Ovary (tissue), 9 donors: ENCODE results near the gene TEKT3. TPM values are rescaled to one million over a fixed set of nuclear protein-coding genes. Genes with fewer than 3 reads are reported as not detected.

Experiments used
- DNase-seq, 5 donors: peaks; one replicate each; pipeline ENCODE4 v3.0.0-alpha.2; 2019 to 2020
- H3K27ac ChIP-seq, 2 donors: fragments of 200-600 bp; one replicate each; pipeline versions ENCODE4 v1.5.1 to v1.8.0; 2019 to 2022
- H3K27me3 ChIP-seq: fragments of 200-600 bp; one replicate; pipeline ENCODE4 v1.8.0; 2022
- H3K36me3 ChIP-seq: fragments of 200-600 bp; sonication (generic); one replicate; pipeline ENCODE4 v1.5.1; 2019
- H3K4me1 ChIP-seq: one replicate; pipeline ENCODE4 v1.8.1; 2013; ENCODE audit warnings: mild to moderate bottlenecking, moderate library complexity; ENCODE audit not compliant: insufficient read depth
- H3K4me3 ChIP-seq: fragments of 200-600 bp; sonication (generic); one replicate; pipeline ENCODE4 v1.5.1; 2017
- H3K9me3 ChIP-seq, 2 donors: fragments of 200-600 bp in 1 of 2; sonication (generic) in 1 of 2; one replicate each; pipeline versions ENCODE4 v1.5.1 to v1.8.1; 2013 to 2019; ENCODE audit warnings: mild to moderate bottlenecking in 1 of 2, moderate library complexity in 1 of 2
- EP300 ChIP-seq: sonication (generic); formaldehyde crosslinking; IDR thresholded peaks from one replicate; pipeline ENCODE4 v1.6.1; 2017; ENCODE audit warnings: antibody characterized with exemption
- POLR2A ChIP-seq: fragments of 450-650 bp; IDR thresholded peaks from one replicate; pipeline ENCODE4 v1.6.1; 2017; ENCODE audit warnings: antibody characterized with exemption, mild to moderate bottlenecking, moderate library complexity
- WGBS, 3 donors: extraction: QIAGEN DNeasy Blood & Tissue Kit in 1 of 3; methylation state at CpG; one replicate each; pipeline versions ENCODE4 v1.1.5 to v1.1.7; 2013 to 2017; 5-methylcytosine and 5-hydroxymethylcytosine counted together
- intact Hi-C, 4 donors: fragments of 100-400 bp; cut with DNase I; formaldehyde crosslinking; loops; one replicate each; pipeline versions ENCODE4 v1.11.0 to v1.15.1; 2022 to 2023
- polyA plus RNA-seq, 2 donors: library from polyadenylated mRNA; stranded (reverse); fragments of 200-250 nt in 1 of 2; fragments of 350-450 nt in 1 of 2; fragmentation: Illumina TruSeq in 1 of 2; extraction: RNeasy Lipid Tissue Mini Kit (QIAGEN cat#74804) in 1 of 2; gene quantifications; one replicate each; pipeline ENCODE4 v1.2.3, GENCODE V29; 2013 to 2014
- total RNA-seq, 7 donors: library from RNA; depleted of rRNA in 2 of 7; stranded (reverse); fragments of >200 nt in 2 of 7; fragmentation: NEBNext Ultra II Directional in 3 of 7; extraction: Animal tissue kit (Norgen Biotek cat#: 25700) in 3 of 7; gene quantifications; one replicate each; pipeline versions ENCODE4 v1.1.0 to v1.2.4, GENCODE V29; 2016 to 2023
- TF ChIP-seq, protein P1 (sequence below), 3 donors: fragments of 450-650 bp in 2 of 3; fragments of 200-600 bp in 1 of 3; IDR thresholded peaks; one replicate each; pipeline versions ENCODE4 v1.5.1 to v1.8.0; 2016 to 2022; ENCODE audit warnings: antibody characterized with exemption in 3 of 3, mild to moderate bottlenecking in 1 of 3
- donor health status: DM: no; HTN: no; CAD: no; lungs with moderate emphysema.
- donor health status: DM: no; HTN: no; CAD: no.
- donor health status: Bipolar disorder and iron deficiency.
- donor health status: DM: yes; HTN: yes; CAD: no.
- donor health status: DM: no; HTN: no; CAD: no.
- donor health status: DM: yes; HTN: yes; CAD: no.

The TEKT3 gene
- total and polyA plus RNA-seq, 9 donors, result 0.72 to 4.0 (median 1.6) TPM

DNA sequence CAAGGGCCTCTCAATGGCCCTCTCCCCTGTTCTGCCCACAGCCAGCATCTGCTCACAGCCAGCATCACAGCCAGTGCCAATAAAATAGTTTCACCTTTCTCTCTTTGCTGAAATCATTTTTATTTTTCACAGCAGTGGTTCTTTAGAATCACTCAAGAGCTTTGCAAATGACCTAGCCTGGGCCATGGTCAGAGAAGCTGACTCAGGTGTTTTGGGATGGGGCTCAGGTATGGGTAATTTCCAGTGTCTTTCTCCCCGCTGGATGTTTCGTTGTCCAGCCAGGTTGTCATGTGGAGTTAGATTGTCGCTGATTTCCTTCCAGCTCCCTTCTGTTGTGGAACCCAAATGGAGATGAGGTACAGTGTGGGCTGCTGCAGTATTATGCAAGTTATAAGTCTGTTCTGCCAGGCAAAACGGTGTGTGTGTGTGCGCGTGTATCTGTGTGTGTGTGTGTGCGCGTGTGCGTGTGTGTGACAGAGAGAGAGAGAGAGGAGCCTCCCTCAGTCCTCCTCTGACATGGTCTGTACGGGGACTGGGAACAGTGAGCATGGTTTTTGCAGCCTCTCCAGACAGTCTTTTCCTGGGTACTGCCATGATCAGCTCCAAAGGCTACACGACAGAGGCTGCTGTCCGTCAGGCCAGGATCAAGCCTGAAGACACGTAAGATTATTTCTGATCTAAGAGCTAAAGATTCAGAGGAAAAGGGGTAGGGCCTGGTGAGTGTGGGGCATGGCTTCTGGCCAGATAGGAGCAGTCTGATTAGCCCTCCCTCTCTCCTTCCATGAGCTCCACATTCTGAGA, 74.9 kb downstream of the TEKT3 start:
- no peaks in the 10 kb centered on the region for H3K36me3 ChIP-seq
- TF ChIP-seq EP300 (no peak), POLR2A (no peak)
- TF ChIP-seq, protein P1, sequence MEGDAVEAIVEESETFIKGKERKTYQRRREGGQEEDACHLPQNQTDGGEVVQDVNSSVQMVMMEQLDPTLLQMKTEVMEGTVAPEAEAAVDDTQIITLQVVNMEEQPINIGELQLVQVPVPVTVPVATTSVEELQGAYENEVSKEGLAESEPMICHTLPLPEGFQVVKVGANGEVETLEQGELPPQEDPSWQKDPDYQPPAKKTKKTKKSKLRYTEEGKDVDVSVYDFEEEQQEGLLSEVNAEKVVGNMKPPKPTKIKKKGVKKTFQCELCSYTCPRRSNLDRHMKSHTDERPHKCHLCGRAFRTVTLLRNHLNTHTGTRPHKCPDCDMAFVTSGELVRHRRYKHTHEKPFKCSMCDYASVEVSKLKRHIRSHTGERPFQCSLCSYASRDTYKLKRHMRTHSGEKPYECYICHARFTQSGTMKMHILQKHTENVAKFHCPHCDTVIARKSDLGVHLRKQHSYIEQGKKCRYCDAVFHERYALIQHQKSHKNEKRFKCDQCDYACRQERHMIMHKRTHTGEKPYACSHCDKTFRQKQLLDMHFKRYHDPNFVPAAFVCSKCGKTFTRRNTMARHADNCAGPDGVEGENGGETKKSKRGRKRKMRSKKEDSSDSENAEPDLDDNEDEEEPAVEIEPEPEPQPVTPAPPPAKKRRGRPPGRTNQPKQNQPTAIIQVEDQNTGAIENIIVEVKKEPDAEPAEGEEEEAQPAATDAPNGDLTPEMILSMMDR (IDR thresholded peaks at IDR 0.05), result no peak
- H3K4me3 ChIP-seq, result no peak overlapping the region
- 81 to 90% (median 84%) methylated on average over 13 of the region's 13 CpGs for WGBS, 3 donors
- no peak overlapping the region for H3K27ac ChIP-seq
- no peaks in the 10 kb centered on the region for H3K9me3 ChIP-seq
- intact Hi-C loops, result loop anchor here in 1 of 4 donors (5.0 kb wide), 1 partner anchor 76 kb away; the partner anchor contains the start of gene TEKT3
- peaks cover 4% of the 10 kb centered on the region for H3K4me1 ChIP-seq
- no peaks in the 10 kb centered on the region for H3K27me3 ChIP-seq
- DNase-seq, result no peak

DNA sequence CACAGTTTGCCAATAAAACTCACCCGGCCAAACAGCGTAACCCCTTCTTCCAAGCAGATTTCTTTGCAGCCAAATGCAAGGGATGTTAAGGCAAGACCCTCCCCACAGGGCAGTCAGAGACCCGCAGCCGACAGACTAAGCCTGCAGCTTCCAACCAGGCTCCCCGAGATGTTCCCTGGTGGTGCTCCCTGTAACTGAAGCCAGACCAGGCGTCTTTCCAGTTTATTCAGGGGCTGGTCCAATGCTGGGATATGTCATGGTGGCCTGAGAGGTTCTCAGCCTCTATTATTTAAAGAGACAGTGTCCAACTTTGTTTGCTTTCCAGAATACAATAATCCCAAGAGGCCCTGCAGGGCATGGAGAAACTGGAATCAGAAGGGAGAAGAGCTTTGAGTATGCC, 76.3 kb downstream of the TEKT3 start, which contains the start of gene PMP22:
Gene PMP22 (minus strand): TSS at position 196 of the 400 bp plus-strand sequence. CDS start 4,599 bp downstream, outside the sequence.
- TF ChIP-seq POLR2A, result no peak
- WGBS, 3 donors, result 16 to 18% (median 17%) methylated on average over 6 of the region's 6 CpGs
- Histone ChIP-seq H3K4me3 (peak within 1 kb of the TSS; percentile 12), H3K4me1 (peaks cover 4% of the 10 kb centered on the region), H3K36me3 (no peaks in the 10 kb centered on the region), H3K27me3 (no peaks in the 10 kb centered on the region), H3K9me3 (no peaks in the 10 kb centered on the region), H3K27ac (no peak within 1 kb of the TSS)
- intact Hi-C loops, result loop anchor here in 1 of 4 donors (5.0 kb wide), 1 partner anchor 77 kb away; the partner anchor contains the start of gene TEKT3
- DNase-seq, result no peak

DNA sequence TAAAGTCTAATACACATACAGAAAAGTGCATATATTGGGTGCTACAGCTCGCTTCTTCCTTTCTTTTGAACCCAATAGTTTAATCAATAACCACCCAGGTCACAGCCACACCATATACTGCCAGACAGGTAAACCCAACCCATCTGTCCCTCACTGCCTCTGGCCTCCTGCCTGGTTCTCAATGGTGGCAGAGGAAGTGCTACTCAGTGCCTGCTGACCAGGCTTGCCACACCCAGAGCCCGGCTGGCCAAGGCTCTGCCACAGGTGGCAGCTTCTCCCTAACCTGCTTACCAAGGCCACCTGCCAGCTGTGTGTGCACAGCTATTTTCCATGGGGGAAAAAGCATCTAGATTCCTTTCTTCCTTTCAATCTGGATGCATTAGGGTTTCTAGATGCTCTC, 76.9 kb downstream of the TEKT3 start:
- intact Hi-C loops, result loop anchor here in 2 of 4 donors (5.0 kb wide), 3 partner anchors 143 to 238 kb away; no protein-coding TSS in a partner anchor
- Histone ChIP-seq H3K27ac (no peak overlapping the region), H3K27me3 (no peaks in the 10 kb centered on the region), H3K9me3 (no peaks in the 10 kb centered on the region), H3K4me1 (peaks cover 4% of the 10 kb centered on the region), H3K4me3 (peak overlapping the region; percentile 12), H3K36me3 (no peaks in the 10 kb centered on the region)
- TF ChIP-seq, protein P1 (IDR thresholded peaks at IDR 0.05), result no peak
- TF ChIP-seq POLR2A, result no peak
- TF ChIP-seq EP300, result no peak
- WGBS, 3 donors, result 53 to 72% (median 58%) methylated on average over 2 of the region's 2 CpGs
- peak in 1 of 5 donors; percentile 30 for DNase-seq

DNA sequence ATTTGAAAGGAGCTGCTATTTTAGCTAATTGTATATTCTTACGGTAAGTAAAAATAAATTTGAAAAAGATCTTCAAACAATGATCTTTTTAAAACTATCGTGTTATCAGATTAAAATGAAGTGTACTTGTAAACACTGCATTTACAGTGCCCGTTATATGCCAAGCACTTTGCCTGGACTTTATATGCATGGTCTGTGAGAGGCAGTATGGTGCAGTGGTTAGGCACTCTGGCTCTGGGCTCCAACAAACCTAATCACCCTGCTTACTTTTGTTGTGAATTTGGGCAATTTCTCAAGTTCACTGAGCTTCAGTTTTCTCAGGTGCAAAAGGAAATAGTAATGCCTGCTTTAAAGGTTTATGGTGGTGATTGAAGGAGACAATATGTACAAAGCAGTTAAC, 77.7 kb downstream of the TEKT3 start:
- peak overlapping the region; percentile 71 for H3K4me3 ChIP-seq
- 13 to 16% (median 15%) methylated on average over 3 of the region's 3 CpGs for WGBS, 3 donors
- no peaks in the 10 kb centered on the region for H3K27me3 ChIP-seq
- intact Hi-C loops, result loop anchor here in 2 of 4 donors (2.0 to 5.0 kb wide), 4 partner anchors 144 to 239 kb away; no protein-coding TSS in a partner anchor
- peak overlapping the region in 1 of 2 donors; percentile 93 for H3K27ac ChIP-seq
- no peak for TF ChIP-seq EP300
- TF ChIP-seq POLR2A, result no peak
- TF ChIP-seq, protein P1 (IDR thresholded peaks at IDR 0.05), result no peak
- no peaks in the 10 kb centered on the region for H3K36me3 ChIP-seq
- no peak for DNase-seq
- H3K9me3 ChIP-seq, result no peaks in the 10 kb centered on the region
- peaks cover 10% of the 10 kb centered on the region for H3K4me1 ChIP-seq
